HepG2 (cell line): Measurements from ENCODE around the gene VILL. TPM values are rescaled to one million over a fixed set of nuclear protein-coding genes. Genes with fewer than 3 reads are reported as not detected.
"Not testable (repeated sequence)": the region's sequence is repeated elsewhere in the genome, so short reads cannot be mapped to it uniquely, and the experiment has no call there.

Experiments used
- ATAC-seq: fragments of 200-7000 bp; cut with Tn5 transposase; 3 replicates; pipeline ENCODE4 v1.9.1; 2020; ENCODE audit warnings: mild to moderate bottlenecking, moderate library complexity
- BruUV-seq: library from RNA; stranded (reverse); fragments of 400-500 nt; replicated peaks from 2 replicates; lab custom pipeline; 2021; lab: Mats Ljungman, UMichigan
- CTCF ChIA-PET: fragments of 300-600 bp; formaldehyde crosslinking; extraction: SDS; loops from one replicate; lab custom pipeline; 2021; ENCODE audit warnings: low total read pairs, inconsistent platforms, low intra/inter-chr PET ratio; lab: Yijun Ruan, JAX
- POLR2A ChIA-PET: fragments of 350-600 bp; sonication (Branson Sonifier 250); formaldehyde crosslinking; loops from one replicate; lab custom pipeline; 2020; ENCODE audit warnings: antibody characterized with exemption, inconsistent platforms; lab: Yijun Ruan, JAX
- DNase-seq: peaks from one replicate; pipeline ENCODE4 v3.0.0-alpha.2; 2015; ENCODE audit warnings: low spot score
- FAIRE-seq: peaks from 3 replicates; lab custom pipeline; 2011; peaks lifted over from hg19 to GRCh38; lab: Jason Lieb, UNC
- H2AFZ ChIP-seq: one replicate; pipeline ENCODE4 v1.6.1; 2011; ENCODE audit warnings: low read length, inconsistent platforms
- H3K27ac ChIP-seq: fragments of 300-600 bp; 3 replicates; pipeline ENCODE4 v1.8.0; 2011; ENCODE audit warnings: mixed run types, mild to moderate bottlenecking, mixed read lengths, low read length, inconsistent platforms; ENCODE audit not compliant: insufficient read depth; ENCODE audit errors: extremely low read length
- H3K27me3 ChIP-seq, 2 experiments: fragments of 200-600 bp in 1 of 2; 2 replicates in 1 of 2; 3 replicates in 1 of 2; pipeline versions ENCODE4 v1.6.0 to v1.8.0; 2011; ENCODE audit warnings: low read length in 2 of 2, mild to moderate bottlenecking in 2 of 2, moderate library complexity in 2 of 2, inconsistent platforms in 1 of 2; ENCODE audit not compliant: insufficient read depth in 2 of 2, control insufficient read depth in 1 of 2
- H3K36me3 ChIP-seq, 2 experiments: fragments of 200-600 bp in 1 of 2; replicated peaks in 1 of 2; 2 replicates in 1 of 2; 3 replicates in 1 of 2; pipeline versions ENCODE4 v1.5.1 to v1.8.0; 2011; ENCODE audit warnings: low read length in 2 of 2, inconsistent platforms in 1 of 2; ENCODE audit not compliant: insufficient read depth in 2 of 2, control insufficient read depth in 1 of 2
- H3K4me1 ChIP-seq: 2 replicates; pipeline ENCODE4 v1.5.1; 2012; ENCODE audit warnings: low read length, inconsistent platforms; ENCODE audit not compliant: insufficient read depth
- H3K4me2 ChIP-seq: 2 replicates; pipeline ENCODE4 v1.6.0; 2011; ENCODE audit warnings: low read depth, low read length, inconsistent platforms
- H3K4me3 ChIP-seq, 3 experiments: fragments of 200-600 bp in 1 of 3; sonication (generic), shearing (Covaris generic) in 1 of 3; replicated peaks in 1 of 3; 2 replicates each; pipeline ENCODE4 v1.5.1; 2011 to 2016; ENCODE audit warnings: low read length in 3 of 3, inconsistent platforms in 2 of 3, low read depth in 2 of 3, mild to moderate bottlenecking in 2 of 3, control low read depth in 1 of 3, mixed read lengths in 1 of 3; ENCODE audit not compliant: insufficient read depth in 1 of 3
- H3K79me2 ChIP-seq: one replicate; pipeline ENCODE4 v1.6.1; 2011; ENCODE audit warnings: low read length, inconsistent platforms; ENCODE audit not compliant: insufficient read depth
- H3K9ac ChIP-seq: 2 replicates; pipeline ENCODE4 v1.6.0; 2011; ENCODE audit warnings: mild to moderate bottlenecking, low read depth, low read length, inconsistent platforms; ENCODE audit not compliant: insufficient read depth
- H3K9me3 ChIP-seq: 2 replicates; pipeline ENCODE4 v1.5.1; 2012; ENCODE audit warnings: mild to moderate bottlenecking, low read length
- H4K20me1 ChIP-seq: 2 replicates; pipeline ENCODE4 v1.6.0; 2011; ENCODE audit warnings: inconsistent platforms, mild to moderate bottlenecking, low read length, moderate library complexity; ENCODE audit not compliant: insufficient read depth
- AGO2 ChIP-seq: fragments of 200-400 bp; formaldehyde crosslinking; optimal IDR thresholded peaks from 2 replicates; pipeline ENCODE3; 2017; ENCODE audit warnings: mild to moderate bottlenecking, low read depth, low read length, moderate library complexity
- BRCA1 ChIP-seq: sonication (generic); formaldehyde crosslinking; IDR thresholded peaks from 2 replicates; pipeline ENCODE4 v1.4.0; 2020; ENCODE audit warnings: missing genetic modification reagents
- CEBPB ChIP-seq: IDR thresholded peaks from 2 replicates; pipeline ENCODE4 v1.6.1; 2011; ENCODE audit warnings: low read depth, low read length, improper control_type of control experiment, borderline replicate concordance
- CEBPG ChIP-seq: IDR thresholded peaks from 2 replicates; pipeline ENCODE4 v1.6.1; 2016
- IKZF1 ChIP-seq: fragments of 450-650 bp; IDR thresholded peaks from 2 replicates; pipeline ENCODE4 v1.7.1; 2016
- KDM4B ChIP-seq: sonication (generic); formaldehyde crosslinking; IDR thresholded peaks from 2 replicates; pipeline ENCODE4 v1.4.0; 2020; ENCODE audit warnings: missing genetic modification reagents
- THAP9 ChIP-seq: sonication (generic); formaldehyde crosslinking; IDR thresholded peaks from 2 replicates; pipeline ENCODE4; 2020; ENCODE audit warnings: missing genetic modification reagents, mild to moderate bottlenecking, borderline replicate concordance
- WGBS: methylation state at CpG from one replicate; pipeline ENCODE4 v1.1.6; 2017; ENCODE audit warnings: low lambda C conversion rate; 5-methylcytosine and 5-hydroxymethylcytosine counted together
- in situ Hi-C: cut with HindIII; loops from 2 replicates; pipeline ENCODE4 v1.10.0; 2017; ENCODE audit warnings: low pct_unique_long_range_greater_than_20kb; ENCODE audit not compliant: extremely low pct_ligation_motif_present
- intact Hi-C: fragments of 100-400 bp; cut with micrococcal nuclease; formaldehyde crosslinking; loops from one replicate; pipeline ENCODE4 v1.10.0; 2022; ENCODE audit not compliant: unreplicated experiment
- polyA plus RNA-seq, 8 experiments: library from polyadenylated mRNA; depleted of rRNA in 3 of 8; stranded (reverse) in 7 of 8; unstranded in 1 of 8; fragments of >200 nt; fragmentation: Illumina TruSeq in 4 of 8; extraction: Trizol in 4 of 8; gene quantifications; 2 replicates each; pipeline versions ENCODE4 v1.2.1 to v1.2.3, GENCODE V29; 2011 to 2016; ENCODE audit warnings: low read depth in 4 of 8, missing spikeins in 1 of 8, mixed read lengths in 1 of 8; ENCODE audit not compliant: insufficient read depth in 1 of 8
- total RNA-seq, 5 experiments: library from RNA; depleted of rRNA; stranded (reverse); fragments of >200 nt; fragmentation: Illumina TruSeq; extraction: Trizol; gene quantifications; 2 replicates each; pipeline ENCODE4 v1.2.3, GENCODE V29; 2016; ENCODE audit warnings: low read depth in 1 of 5
- TF ChIP-seq, protein P1 (sequence below): sonication (generic); formaldehyde crosslinking; IDR thresholded peaks from 2 replicates; pipeline ENCODE4 v1.8.1; 2023; ENCODE audit warnings: mild to moderate bottlenecking, moderate library complexity, missing genetic modification reagents

Gene VILL
- total and polyA plus RNA-seq, 2 of the 13 experiments (the other 11 are each of a cell fraction or from before 2014, with no cell fraction given): 3.2 to 5.3 TPM

DNA sequence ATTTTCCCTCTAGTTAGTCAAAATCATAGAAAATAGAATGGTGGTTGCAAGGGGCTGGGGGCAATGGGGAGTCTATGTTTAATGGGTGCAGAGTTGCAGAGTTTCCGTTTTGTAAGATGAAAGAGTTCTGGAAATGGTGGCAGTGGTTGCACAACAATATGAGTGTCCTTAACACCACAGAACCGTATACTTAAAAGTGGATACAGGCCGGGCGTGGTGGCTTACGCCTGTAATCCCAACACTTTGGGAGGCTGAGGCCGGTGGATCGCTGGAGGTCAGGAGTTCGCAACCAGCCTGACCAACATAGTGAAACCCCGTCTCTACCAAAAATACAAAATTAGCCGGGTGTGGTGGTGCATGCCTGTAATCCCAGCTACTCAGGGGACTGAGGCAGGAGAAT is 2.2 kb upstream of the VILL start:
- CTCF ChIA-PET, POLR2A ChIA-PET, intact Hi-C loops, H3K27ac ChIP-seq, FAIRE-seq, H3K9me3 ChIP-seq, H3K9ac ChIP-seq, H3K79me2 ChIP-seq, H2AFZ ChIP-seq, H3K36me3 ChIP-seq, H3K4me2 ChIP-seq, ATAC-seq, H4K20me1 ChIP-seq, in situ Hi-C loops, H3K4me3 ChIP-seq, BruUV-seq, DNase-seq: not testable (repeated sequence)
- Histone ChIP-seq H3K4me1 (peaks cover 80% of the 10 kb centered on the region), H3K27me3 (peaks cover 1 to 13% of the 10 kb centered on the region in 2 experiments; a peak in 4 of 5 replicates)
- 0 out of 2 replicates have a peak, but pooled peaks have one; percentile 31 for TF ChIP-seq CEBPG (CRISPR knock-in tag)
- peak; percentile 66; the same call in 1 of the 2 replicates for TF ChIP-seq CEBPB
- 50% methylated on average over 10 of the region's 10 CpGs for WGBS

- ATAC-seq (no peak), DNase-seq (no peak), FAIRE-seq (no peak)
- Histone ChIP-seq H3K27me3 (peaks cover 1 to 13% of the 10 kb centered on the region in 2 experiments; a peak in 4 of 5 replicates), H3K4me1 (peaks cover 86% of the 10 kb centered on the region), H3K9me3 (no peaks in the 10 kb centered on the region), H3K9ac (no peak overlapping the region), H3K27ac (no peak overlapping the region), H3K4me3 (no peak overlapping the region), H3K79me2 (no peaks in the 10 kb centered on the region), H3K4me2 (no peak overlapping the region; the same call in 1 of the 2 replicates), H2AFZ (no peak overlapping the region), H4K20me1 (no peaks in the 10 kb centered on the region), H3K36me3 (peaks cover 2 to 6% of the 10 kb centered on the region in 2 experiments; a peak in 1 of 5 replicates)
- TF ChIP-seq BRCA1 (CRISPR knock-in tag): no peak
- peak; percentile 20 for TF ChIP-seq AGO2
- TF ChIP-seq, protein P1, sequence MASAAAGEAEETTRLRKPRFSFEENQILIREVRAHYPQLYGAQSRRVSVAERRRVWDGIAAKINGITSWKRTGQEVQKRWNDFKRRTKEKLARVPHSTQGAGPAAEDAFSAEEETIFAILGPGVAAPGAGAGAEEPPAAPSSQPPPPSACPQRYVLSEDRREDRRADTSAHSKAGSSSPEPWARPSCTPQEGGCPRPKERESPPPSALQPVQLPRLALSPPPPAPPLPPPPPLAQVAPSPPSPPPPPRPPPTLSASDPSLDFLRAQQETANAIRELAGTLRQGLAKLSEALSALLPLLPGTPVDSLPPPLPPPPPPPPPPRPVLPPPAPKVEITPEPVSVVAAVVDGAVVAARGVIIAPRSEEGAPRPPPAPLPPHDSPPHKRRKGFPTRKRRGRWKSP (CRISPR knock-in tag): no peak
- no peak for TF ChIP-seq KDM4B (CRISPR knock-in tag)
- peak; percentile 40; the same call in 1 of the 2 replicates for TF ChIP-seq THAP9 (CRISPR knock-in tag)
- TF ChIP-seq IKZF1: no peak
- POLR2A ChIA-PET: no interaction called here
- CTCF ChIA-PET: no interaction called here
- WGBS: 56% methylated on average over 15 of the region's 15 CpGs
- in situ Hi-C loops: no loop called here
- intact Hi-C loops: no loop called here
- no TSS peak for BruUV-seq
These were observed 1.6 kb upstream of the VILL start for GRCh38 chr3:37988931-37989525.
